ENCODE data around the gene PDE6A. TPM values are rescaled to one million over a fixed set of nuclear protein-coding genes. Genes with fewer than 3 reads are reported as not detected.

Gene PDE6A
- total and polyA plus RNA-seq, 9 of the 15 experiments (the other 6 are each of a cell fraction or from before 2014, with no cell fraction given), result 0.01 to 0.04 (median 0.01) TPM; not detected in 6

DNA sequence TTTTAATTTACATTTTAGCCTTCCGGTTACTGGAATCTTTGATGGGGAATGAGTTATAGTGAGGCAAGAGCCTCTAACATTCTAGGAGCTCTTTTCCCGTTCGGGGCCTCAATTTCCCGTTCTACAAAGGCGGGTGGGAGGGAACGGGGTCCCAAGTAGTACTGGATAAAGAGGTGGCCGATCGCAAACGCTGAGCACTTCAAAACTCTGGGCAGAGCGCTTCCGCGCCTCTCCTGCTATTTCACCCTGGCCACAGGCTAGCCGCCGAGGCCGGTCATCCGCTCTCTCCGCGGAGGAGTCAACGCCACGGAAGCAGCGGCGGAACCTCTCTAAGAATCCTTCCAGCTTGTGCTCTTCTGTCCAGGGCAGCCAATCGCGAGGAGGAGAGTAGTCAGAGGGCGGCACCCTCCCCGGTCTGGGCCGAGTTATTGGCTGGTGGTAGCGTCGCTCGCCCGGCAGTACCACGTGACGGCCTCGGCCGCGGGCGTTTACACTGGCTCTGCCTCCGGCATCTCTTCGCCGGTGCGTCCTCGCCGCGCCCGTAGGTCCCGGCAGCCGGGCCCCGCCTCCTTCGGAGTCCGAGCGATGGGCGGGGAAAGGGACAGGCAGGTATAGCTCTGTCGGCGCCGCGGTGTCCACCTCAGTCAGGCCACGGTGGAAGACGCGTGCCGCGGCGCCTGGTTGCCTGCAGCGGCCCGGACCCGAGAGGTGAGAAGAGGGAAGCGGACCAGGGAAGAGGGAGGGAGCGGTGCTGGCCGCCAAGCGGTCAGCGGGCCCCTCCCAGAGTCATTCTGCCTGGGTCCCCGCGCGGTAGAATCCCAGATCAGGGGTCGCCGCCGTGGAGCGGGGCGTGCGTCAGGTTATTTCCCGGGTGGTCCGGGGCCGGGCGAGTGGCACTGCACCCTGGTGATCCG, 15.9 kb upstream of the PDE6A start, which contains the start of gene SLC26A2 (continued):
- TF ChIP-seq, protein P1, sequence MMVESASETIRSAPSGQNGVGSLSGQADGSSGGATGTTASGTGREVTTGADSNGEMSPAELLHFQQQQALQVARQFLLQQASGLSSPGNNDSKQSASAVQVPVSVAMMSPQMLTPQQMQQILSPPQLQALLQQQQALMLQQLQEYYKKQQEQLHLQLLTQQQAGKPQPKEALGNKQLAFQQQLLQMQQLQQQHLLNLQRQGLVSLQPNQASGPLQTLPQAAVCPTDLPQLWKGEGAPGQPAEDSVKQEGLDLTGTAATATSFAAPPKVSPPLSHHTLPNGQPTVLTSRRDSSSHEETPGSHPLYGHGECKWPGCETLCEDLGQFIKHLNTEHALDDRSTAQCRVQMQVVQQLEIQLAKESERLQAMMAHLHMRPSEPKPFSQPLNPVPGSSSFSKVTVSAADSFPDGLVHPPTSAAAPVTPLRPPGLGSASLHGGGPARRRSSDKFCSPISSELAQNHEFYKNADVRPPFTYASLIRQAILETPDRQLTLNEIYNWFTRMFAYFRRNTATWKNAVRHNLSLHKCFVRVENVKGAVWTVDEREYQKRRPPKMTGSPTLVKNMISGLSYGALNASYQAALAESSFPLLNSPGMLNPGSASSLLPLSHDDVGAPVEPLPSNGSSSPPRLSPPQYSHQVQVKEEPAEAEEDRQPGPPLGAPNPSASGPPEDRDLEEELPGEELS (CRISPR knock-in tag; IDR thresholded peaks at IDR 0.05; ENCODE audit: borderline replicate concordance), result no peak
- TF ChIP-seq, protein P2, sequence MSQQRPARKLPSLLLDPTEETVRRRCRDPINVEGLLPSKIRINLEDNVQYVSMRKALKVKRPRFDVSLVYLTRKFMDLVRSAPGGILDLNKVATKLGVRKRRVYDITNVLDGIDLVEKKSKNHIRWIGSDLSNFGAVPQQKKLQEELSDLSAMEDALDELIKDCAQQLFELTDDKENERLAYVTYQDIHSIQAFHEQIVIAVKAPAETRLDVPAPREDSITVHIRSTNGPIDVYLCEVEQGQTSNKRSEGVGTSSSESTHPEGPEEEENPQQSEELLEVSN (IDR thresholded peaks at IDR 0.05; ENCODE audit: borderline replicate concordance in 1 of 2, extremely low read depth in 1 of 2, insufficient read depth in 1 of 2, insufficient read length in 1 of 2, low read depth in 1 of 2, low read length in 1 of 2, poor library complexity in 1 of 2, severe bottlenecking in 1 of 2), result peak; percentile 64 to 88
- TF ChIP-seq HMBOX1 (IDR thresholded peaks at IDR 0.05), result no peak
- TF ChIP-seq BDP1 (IDR thresholded peaks at IDR 0.05; ENCODE audit: insufficient read depth, insufficient read length), result no peak
- no peak for TF ChIP-seq FOXA1 (IDR thresholded peaks at IDR 0.05; ENCODE audit: borderline replicate concordance)
- no peak for TF ChIP-seq SFPQ (IDR thresholded peaks at IDR 0.05; ENCODE audit: low read depth, low read length)
- peak; percentile 97 for TF ChIP-seq HNRNPLL (IDR thresholded peaks at IDR 0.05; ENCODE audit: low read depth, low read length, poor library complexity, severe bottlenecking)
- TF ChIP-seq GTF2F1 (IDR thresholded peaks at IDR 0.05; ENCODE audit: low read depth, low read length), result no peak; the same call in 1 of the 2 replicates
- TF ChIP-seq CCAR2 (IDR thresholded peaks at IDR 0.05; ENCODE audit: low read depth, low read length), result no peak
- TF ChIP-seq, protein P3, sequence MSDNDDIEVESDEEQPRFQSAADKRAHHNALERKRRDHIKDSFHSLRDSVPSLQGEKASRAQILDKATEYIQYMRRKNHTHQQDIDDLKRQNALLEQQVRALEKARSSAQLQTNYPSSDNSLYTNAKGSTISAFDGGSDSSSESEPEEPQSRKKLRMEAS (CRISPR knock-in tag; IDR thresholded peaks at IDR 0.05), result peak; percentile 91
- TF ChIP-seq ETV6 (IDR thresholded peaks at IDR 0.05; ENCODE audit: borderline replicate concordance in 1 of 2, low read depth in 2 of 2, low read length in 1 of 2), result no peak
- no peak for TF ChIP-seq ETV6 (CRISPR knock-in tag; IDR thresholded peaks at IDR 0.05; ENCODE audit: borderline replicate concordance)
- no peak for TF ChIP-seq ELK1 (CRISPR knock-in tag; IDR thresholded peaks at IDR 0.05)
- TF ChIP-seq, protein P4, sequence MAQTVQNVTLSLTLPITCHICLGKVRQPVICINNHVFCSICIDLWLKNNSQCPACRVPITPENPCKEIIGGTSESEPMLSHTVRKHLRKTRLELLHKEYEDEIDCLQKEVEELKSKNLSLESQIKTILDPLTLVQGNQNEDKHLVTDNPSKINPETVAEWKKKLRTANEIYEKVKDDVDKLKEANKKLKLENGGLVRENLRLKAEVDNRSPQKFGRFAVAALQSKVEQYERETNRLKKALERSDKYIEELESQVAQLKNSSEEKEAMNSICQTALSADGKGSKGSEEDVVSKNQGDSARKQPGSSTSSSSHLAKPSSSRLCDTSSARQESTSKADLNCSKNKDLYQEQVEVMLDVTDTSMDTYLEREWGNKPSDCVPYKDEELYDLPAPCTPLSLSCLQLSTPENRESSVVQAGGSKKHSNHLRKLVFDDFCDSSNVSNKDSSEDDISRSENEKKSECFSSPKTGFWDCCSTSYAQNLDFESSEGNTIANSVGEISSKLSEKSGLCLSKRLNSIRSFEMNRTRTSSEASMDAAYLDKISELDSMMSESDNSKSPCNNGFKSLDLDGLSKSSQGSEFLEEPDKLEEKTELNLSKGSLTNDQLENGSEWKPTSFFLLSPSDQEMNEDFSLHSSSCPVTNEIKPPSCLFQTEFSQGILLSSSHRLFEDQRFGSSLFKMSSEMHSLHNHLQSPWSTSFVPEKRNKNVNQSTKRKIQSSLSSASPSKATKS (CRISPR knock-in tag; IDR thresholded peaks at IDR 0.05), result no peak
- peak; percentile 92 for TF ChIP-seq POLR2B (IDR thresholded peaks at IDR 0.05; ENCODE audit: low read depth, partially characterized antibody)
